Esophagus muscularis mucosa (tissue), 4 donors: ENCODE data around the gene GLIS1. TPM values are rescaled to one million over a fixed set of nuclear protein-coding genes. Genes with fewer than 3 reads are reported as not detected.

Source experiments
- DNase-seq: peaks from one replicate; pipeline ENCODE4 v3.0.0-alpha.2; 2017; ENCODE audit errors: extremely low spot score
- H3K27ac ChIP-seq, 4 donors: fragments of 200-600 bp; sonication (generic); replicated peaks in 1 of 4; 1 replicate in 3 of 4; 2 replicates in 1 of 4; pipeline ENCODE4 v1.5.1; 2016 to 2019; ENCODE audit warnings: mild to moderate bottlenecking in 1 of 4
- H3K27me3 ChIP-seq, 4 donors: fragments of 200-600 bp; sonication (generic); one replicate each; pipeline versions ENCODE4 v1.5.1 to v1.6.0; 2016 to 2019
- H3K36me3 ChIP-seq, 4 donors: fragments of 200-600 bp; sonication (generic); one replicate each; pipeline ENCODE4 v1.5.1; 2016 to 2019
- H3K4me1 ChIP-seq, 4 donors: fragments of 200-600 bp; sonication (generic); one replicate each; pipeline ENCODE4 v1.5.1; 2016 to 2019
- H3K4me3 ChIP-seq, 4 donors: fragments of 200-600 bp; sonication (generic); 1 replicate in 2 of 4; 2 replicates in 2 of 4; pipeline ENCODE4 v1.5.1; 2016 to 2019; ENCODE audit warnings: mild to moderate bottlenecking in 4 of 4, moderate library complexity in 1 of 4
- H3K9me3 ChIP-seq, 4 donors: fragments of 200-600 bp; sonication (generic); 1 replicate in 3 of 4; 2 replicates in 1 of 4; pipeline ENCODE4 v1.5.1; 2016 to 2019
- CTCF ChIP-seq, 3 experiments: fragments of 200-600 bp in 2 of 3; fragments of 450-650 bp in 1 of 3; sonication (generic) in 2 of 3; IDR thresholded peaks; one replicate each; pipeline ENCODE4 v1.5.1; 2017 to 2019; ENCODE audit warnings: antibody characterized with exemption in 3 of 3, mild to moderate bottlenecking in 2 of 3, moderate library complexity in 1 of 3
- EP300 ChIP-seq: sonication (generic); formaldehyde crosslinking; IDR thresholded peaks from one replicate; pipeline ENCODE4 v1.6.1; 2017; ENCODE audit warnings: antibody characterized with exemption
- POLR2A ChIP-seq: fragments of 450-650 bp; IDR thresholded peaks from one replicate; pipeline ENCODE4 v1.6.1; 2017; ENCODE audit warnings: antibody characterized with exemption, moderate library complexity, mild to moderate bottlenecking, low read depth
- POLR2AphosphoS5 ChIP-seq, 2 donors: sonication (generic); formaldehyde crosslinking; IDR thresholded peaks; one replicate each; pipeline ENCODE4 v1.6.1; 2017; ENCODE audit warnings: antibody characterized with exemption in 2 of 2
- WGBS: methylation state at CpG from one replicate; pipeline ENCODE4 v1.1.5; 2018; 5-methylcytosine and 5-hydroxymethylcytosine counted together
- intact Hi-C: fragments of 100-400 bp; cut with DNase I; formaldehyde crosslinking; loops from one replicate; pipeline ENCODE4 v1.15.1; 2023
- total RNA-seq, 4 donors: library from RNA; depleted of rRNA; stranded (reverse); fragments of >200 nt; gene quantifications; one replicate each; pipeline versions ENCODE4 v1.1.0 to v1.2.1, GENCODE V29; 2016

The GLIS1 gene
- total RNA-seq, 4 donors from 2014 or later, result 0.17 to 0.42 TPM; not detected in 2

- no peak for TF ChIP-seq EP300
- no peak for TF ChIP-seq CTCF (IDR thresholded peaks at IDR 0.05)
- TF ChIP-seq POLR2AphosphoS5 (IDR thresholded peaks at IDR 0.05), result no peak
- no peak for TF ChIP-seq POLR2A
- H3K4me1 ChIP-seq, result no peaks in the 10 kb centered on the region
- intact Hi-C loops, result no loop called here
- no peaks in the 10 kb centered on the region for H3K36me3 ChIP-seq
- no peak overlapping the region for H3K27ac ChIP-seq
- H3K9me3 ChIP-seq, result no peaks in the 10 kb centered on the region
- peaks cover 0 to 39% (median 0%) of the 10 kb centered on the region in 4 donors for H3K27me3 ChIP-seq
- 87% methylated on average over 2 of the region's 8 CpGs for WGBS
- no peak overlapping the region for H3K4me3 ChIP-seq
- no peak for DNase-seq
These were observed 28.4 kb downstream of the GLIS1 start for GRCh38 chr1:53710584-53710983.

- no peak overlapping the region for H3K4me3 ChIP-seq
- WGBS, result 88% methylated on average over 3 of the region's 3 CpGs
- H3K36me3 ChIP-seq, result no peaks in the 10 kb centered on the region
- intact Hi-C loops, result no loop called here
- peaks cover 0 to 26% (median 0%) of the 10 kb centered on the region in 4 donors for H3K27me3 ChIP-seq
- DNase-seq, result no peak
- H3K27ac ChIP-seq, result no peak overlapping the region
- TF ChIP-seq EP300, result no peak
- TF ChIP-seq POLR2AphosphoS5 (IDR thresholded peaks at IDR 0.05), result no peak
- TF ChIP-seq POLR2A, result no peak
- no peak for TF ChIP-seq CTCF (IDR thresholded peaks at IDR 0.05)
- H3K9me3 ChIP-seq, result no peaks in the 10 kb centered on the region
- no peaks in the 10 kb centered on the region for H3K4me1 ChIP-seq
These were observed 30.3 kb downstream of the GLIS1 start for GRCh38 chr1:53708687-53709086.

- no peak for DNase-seq
- Histone ChIP-seq H3K27me3 (peaks cover 0 to 23% (median 0%) of the 10 kb centered on the region in 4 donors), H3K27ac (no peak overlapping the region), H3K9me3 (no peaks in the 10 kb centered on the region), H3K4me3 (no peak overlapping the region), H3K36me3 (no peaks in the 10 kb centered on the region), H3K4me1 (no peaks in the 10 kb centered on the region)
- WGBS, result 63% methylated on average over 6 of the region's 6 CpGs
- no peak for TF ChIP-seq POLR2A
- TF ChIP-seq POLR2AphosphoS5 (IDR thresholded peaks at IDR 0.05), result no peak
- no peak for TF ChIP-seq EP300
- TF ChIP-seq CTCF (IDR thresholded peaks at IDR 0.05), result no peak
- intact Hi-C loops, result no loop called here
These were observed 32.6 kb downstream of the GLIS1 start for GRCh38 chr1:53706356-53706755.

- no peaks in the 10 kb centered on the region for H3K36me3 ChIP-seq
- no peak for DNase-seq
- peaks cover 0 to 23% (median 0%) of the 10 kb centered on the region in 4 donors for H3K27me3 ChIP-seq
- TF ChIP-seq EP300, result no peak
- no peaks in the 10 kb centered on the region for H3K9me3 ChIP-seq
- WGBS, result 82% methylated on average over 7 of the region's 7 CpGs
- H3K27ac ChIP-seq, result no peak overlapping the region
- intact Hi-C loops, result no loop called here
- H3K4me1 ChIP-seq, result no peaks in the 10 kb centered on the region
- no peak overlapping the region for H3K4me3 ChIP-seq
These were observed 33.4 kb downstream of the GLIS1 start for GRCh38 chr1:53705446-53706096.

- H3K9me3 ChIP-seq, result no peaks in the 10 kb centered on the region
- TF ChIP-seq POLR2A (no peak), CTCF (IDR thresholded peaks at IDR 0.05) (no peak), POLR2AphosphoS5 (IDR thresholded peaks at IDR 0.05) (no peak), EP300 (no peak)
- WGBS, result 90% methylated on average over 8 of the region's 8 CpGs
- no peak for DNase-seq
- H3K27ac ChIP-seq, result no peak overlapping the region
- intact Hi-C loops, result no loop called here
- H3K4me3 ChIP-seq, result no peak overlapping the region
- H3K36me3 ChIP-seq, result no peaks in the 10 kb centered on the region
- H3K4me1 ChIP-seq, result no peaks in the 10 kb centered on the region
- H3K27me3 ChIP-seq, result peaks cover 0 to 17% (median 0%) of the 10 kb centered on the region in 4 donors
These were observed 34.0 kb downstream of the GLIS1 start for GRCh38 chr1:53704804-53705445.
